HepG2 (cell line): Measurements from ENCODE around the gene TFPI. TPM values are rescaled to one million over a fixed set of nuclear protein-coding genes. Genes with fewer than 3 reads are reported as not detected.

Experiments used
- ATAC-seq: fragments of 200-7000 bp; cut with Tn5 transposase; 3 replicates; pipeline ENCODE4 v1.9.1; 2020; ENCODE audit warnings: mild to moderate bottlenecking, moderate library complexity
- BruUV-seq: library from RNA; stranded (reverse); fragments of 400-500 nt; replicated peaks from 2 replicates; lab custom pipeline; 2021; lab: Mats Ljungman, UMichigan
- CTCF ChIA-PET: fragments of 300-600 bp; formaldehyde crosslinking; extraction: SDS; loops from one replicate; lab custom pipeline; 2021; ENCODE audit warnings: low total read pairs, inconsistent platforms, low intra/inter-chr PET ratio; lab: Yijun Ruan, JAX
- POLR2A ChIA-PET: fragments of 350-600 bp; sonication (Branson Sonifier 250); formaldehyde crosslinking; loops from one replicate; lab custom pipeline; 2020; ENCODE audit warnings: antibody characterized with exemption, inconsistent platforms; lab: Yijun Ruan, JAX
- DNase-seq: peaks from one replicate; pipeline ENCODE4 v3.0.0-alpha.2; 2015; ENCODE audit warnings: low spot score
- FAIRE-seq: peaks from 3 replicates; lab custom pipeline; 2011; peaks lifted over from hg19 to GRCh38; lab: Jason Lieb, UNC
- H2AFZ ChIP-seq: one replicate; pipeline ENCODE4 v1.6.1; 2011; ENCODE audit warnings: low read length, inconsistent platforms
- H3K27ac ChIP-seq: fragments of 300-600 bp; 3 replicates; pipeline ENCODE4 v1.8.0; 2011; ENCODE audit warnings: mixed run types, mild to moderate bottlenecking, mixed read lengths, low read length, inconsistent platforms; ENCODE audit not compliant: insufficient read depth; ENCODE audit errors: extremely low read length
- H3K27me3 ChIP-seq, 2 experiments: fragments of 200-600 bp in 1 of 2; 2 replicates in 1 of 2; 3 replicates in 1 of 2; pipeline versions ENCODE4 v1.6.0 to v1.8.0; 2011; ENCODE audit warnings: low read length in 2 of 2, mild to moderate bottlenecking in 2 of 2, moderate library complexity in 2 of 2, inconsistent platforms in 1 of 2; ENCODE audit not compliant: insufficient read depth in 2 of 2, control insufficient read depth in 1 of 2
- H3K36me3 ChIP-seq, 2 experiments: fragments of 200-600 bp in 1 of 2; replicated peaks in 1 of 2; 2 replicates in 1 of 2; 3 replicates in 1 of 2; pipeline versions ENCODE4 v1.5.1 to v1.8.0; 2011; ENCODE audit warnings: low read length in 2 of 2, inconsistent platforms in 1 of 2; ENCODE audit not compliant: insufficient read depth in 2 of 2, control insufficient read depth in 1 of 2
- H3K4me1 ChIP-seq: 2 replicates; pipeline ENCODE4 v1.5.1; 2012; ENCODE audit warnings: low read length, inconsistent platforms; ENCODE audit not compliant: insufficient read depth
- H3K4me2 ChIP-seq: 2 replicates; pipeline ENCODE4 v1.6.0; 2011; ENCODE audit warnings: low read depth, low read length, inconsistent platforms
- H3K4me3 ChIP-seq, 3 experiments: fragments of 200-600 bp in 1 of 3; sonication (generic), shearing (Covaris generic) in 1 of 3; replicated peaks in 1 of 3; 2 replicates each; pipeline ENCODE4 v1.5.1; 2011 to 2016; ENCODE audit warnings: low read length in 3 of 3, inconsistent platforms in 2 of 3, low read depth in 2 of 3, mild to moderate bottlenecking in 2 of 3, control low read depth in 1 of 3, mixed read lengths in 1 of 3; ENCODE audit not compliant: insufficient read depth in 1 of 3
- H3K79me2 ChIP-seq: one replicate; pipeline ENCODE4 v1.6.1; 2011; ENCODE audit warnings: low read length, inconsistent platforms; ENCODE audit not compliant: insufficient read depth
- H3K9ac ChIP-seq: 2 replicates; pipeline ENCODE4 v1.6.0; 2011; ENCODE audit warnings: mild to moderate bottlenecking, low read depth, low read length, inconsistent platforms; ENCODE audit not compliant: insufficient read depth
- H3K9me3 ChIP-seq: 2 replicates; pipeline ENCODE4 v1.5.1; 2012; ENCODE audit warnings: mild to moderate bottlenecking, low read length
- H4K20me1 ChIP-seq: 2 replicates; pipeline ENCODE4 v1.6.0; 2011; ENCODE audit warnings: inconsistent platforms, mild to moderate bottlenecking, low read length, moderate library complexity; ENCODE audit not compliant: insufficient read depth
- KMT2B ChIP-seq: IDR thresholded peaks from 2 replicates; pipeline ENCODE4 v1.6.1; 2016; ENCODE audit warnings: missing genetic modification reagents, missing compliant biosample characterization
- POLR2A ChIP-seq, 2 experiments: IDR thresholded peaks; 2 replicates each; pipeline ENCODE4 v1.6.1; 2011; ENCODE audit warnings: low read depth in 2 of 2, low read length in 2 of 2, mild to moderate bottlenecking in 1 of 2, moderate library complexity in 1 of 2; ENCODE audit not compliant: insufficient read depth in 1 of 2
- in situ Hi-C: cut with HindIII; loops from 2 replicates; pipeline ENCODE4 v1.10.0; 2017; ENCODE audit warnings: low pct_unique_long_range_greater_than_20kb; ENCODE audit not compliant: extremely low pct_ligation_motif_present
- intact Hi-C: fragments of 100-400 bp; cut with micrococcal nuclease; formaldehyde crosslinking; loops from one replicate; pipeline ENCODE4 v1.10.0; 2022; ENCODE audit not compliant: unreplicated experiment
- polyA plus RNA-seq, 8 experiments: library from polyadenylated mRNA; depleted of rRNA in 3 of 8; stranded (reverse) in 7 of 8; unstranded in 1 of 8; fragments of >200 nt; fragmentation: Illumina TruSeq in 4 of 8; extraction: Trizol in 4 of 8; gene quantifications; 2 replicates each; pipeline versions ENCODE4 v1.2.1 to v1.2.3, GENCODE V29; 2011 to 2016; ENCODE audit warnings: low read depth in 4 of 8, missing spikeins in 1 of 8, mixed read lengths in 1 of 8; ENCODE audit not compliant: insufficient read depth in 1 of 8
- total RNA-seq, 5 experiments: library from RNA; depleted of rRNA; stranded (reverse); fragments of >200 nt; fragmentation: Illumina TruSeq; extraction: Trizol; gene quantifications; 2 replicates each; pipeline ENCODE4 v1.2.3, GENCODE V29; 2016; ENCODE audit warnings: low read depth in 1 of 5
- TF ChIP-seq, protein P1 (sequence below), 2 experiments: IDR thresholded peaks; 2 replicates each; pipeline ENCODE4 v1.6.1; 2011 to 2012; ENCODE audit warnings: low read length in 2 of 2, borderline replicate concordance in 1 of 2, low read depth in 1 of 2, mild to moderate bottlenecking in 1 of 2, moderate library complexity in 1 of 2

Gene TFPI
- total and polyA plus RNA-seq, 2 of the 13 experiments (the other 11 are each of a cell fraction or from before 2014, with no cell fraction given), result 301 to 436 TPM

DNA sequence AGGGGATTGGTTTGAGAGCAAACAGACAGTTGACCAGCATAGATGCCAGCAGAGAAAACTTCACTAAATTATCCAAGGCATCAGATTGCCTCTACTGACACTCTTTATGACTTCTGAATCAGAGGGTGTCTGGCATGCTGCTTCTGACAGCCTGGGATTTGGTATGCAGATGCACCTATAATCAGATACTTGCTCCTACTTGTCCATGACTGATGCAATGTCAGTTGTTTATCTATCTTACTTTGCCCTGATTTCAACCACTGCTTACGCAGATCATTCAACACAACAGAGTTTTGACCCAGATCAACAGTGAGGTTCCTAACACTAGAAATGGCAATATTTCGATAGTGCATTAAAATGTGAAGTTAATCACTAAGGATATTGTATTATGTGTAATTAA, 83.5 kb downstream of the TFPI start (continued):
- TF ChIP-seq, protein P1, sequence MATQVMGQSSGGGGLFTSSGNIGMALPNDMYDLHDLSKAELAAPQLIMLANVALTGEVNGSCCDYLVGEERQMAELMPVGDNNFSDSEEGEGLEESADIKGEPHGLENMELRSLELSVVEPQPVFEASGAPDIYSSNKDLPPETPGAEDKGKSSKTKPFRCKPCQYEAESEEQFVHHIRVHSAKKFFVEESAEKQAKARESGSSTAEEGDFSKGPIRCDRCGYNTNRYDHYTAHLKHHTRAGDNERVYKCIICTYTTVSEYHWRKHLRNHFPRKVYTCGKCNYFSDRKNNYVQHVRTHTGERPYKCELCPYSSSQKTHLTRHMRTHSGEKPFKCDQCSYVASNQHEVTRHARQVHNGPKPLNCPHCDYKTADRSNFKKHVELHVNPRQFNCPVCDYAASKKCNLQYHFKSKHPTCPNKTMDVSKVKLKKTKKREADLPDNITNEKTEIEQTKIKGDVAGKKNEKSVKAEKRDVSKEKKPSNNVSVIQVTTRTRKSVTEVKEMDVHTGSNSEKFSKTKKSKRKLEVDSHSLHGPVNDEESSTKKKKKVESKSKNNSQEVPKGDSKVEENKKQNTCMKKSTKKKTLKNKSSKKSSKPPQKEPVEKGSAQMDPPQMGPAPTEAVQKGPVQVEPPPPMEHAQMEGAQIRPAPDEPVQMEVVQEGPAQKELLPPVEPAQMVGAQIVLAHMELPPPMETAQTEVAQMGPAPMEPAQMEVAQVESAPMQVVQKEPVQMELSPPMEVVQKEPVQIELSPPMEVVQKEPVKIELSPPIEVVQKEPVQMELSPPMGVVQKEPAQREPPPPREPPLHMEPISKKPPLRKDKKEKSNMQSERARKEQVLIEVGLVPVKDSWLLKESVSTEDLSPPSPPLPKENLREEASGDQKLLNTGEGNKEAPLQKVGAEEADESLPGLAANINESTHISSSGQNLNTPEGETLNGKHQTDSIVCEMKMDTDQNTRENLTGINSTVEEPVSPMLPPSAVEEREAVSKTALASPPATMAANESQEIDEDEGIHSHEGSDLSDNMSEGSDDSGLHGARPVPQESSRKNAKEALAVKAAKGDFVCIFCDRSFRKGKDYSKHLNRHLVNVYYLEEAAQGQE (IDR thresholded peaks at IDR 0.05; ENCODE audit: borderline replicate concordance in 1 of 2, low read depth in 1 of 2, low read length in 2 of 2), result no peak
- peak in 1 of 2 experiments; percentile 38; a peak in 2 of 4 replicates for TF ChIP-seq POLR2A (IDR thresholded peaks at IDR 0.05; ENCODE audit: insufficient read depth in 1 of 2, low read depth in 2 of 2, low read length in 2 of 2)

DNA sequence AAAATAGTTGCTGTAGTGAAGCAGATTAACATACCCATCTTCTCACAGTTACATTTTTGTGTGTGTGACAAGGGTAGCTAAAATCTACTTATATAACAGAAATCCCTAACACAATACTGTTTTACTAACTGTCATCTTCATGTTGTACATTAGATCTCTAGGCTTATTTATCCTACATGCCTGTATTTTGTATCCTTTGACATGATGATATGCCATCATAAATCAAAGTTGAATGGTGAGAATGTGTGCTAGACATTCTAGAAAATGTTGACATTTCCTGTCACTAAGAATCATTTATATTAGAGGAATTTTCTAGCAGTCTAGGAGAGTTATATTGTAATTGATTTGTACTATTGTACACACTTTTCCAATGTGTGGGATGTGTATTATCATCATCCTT, 84.7 kb downstream of the TFPI start:
- POLR2A ChIA-PET, result no interaction called here
- Histone ChIP-seq H3K9ac (no peak overlapping the region), H3K27me3 (no peaks in the 10 kb centered on the region), H3K79me2 (no peaks in the 10 kb centered on the region), H3K4me2 (no peak overlapping the region), H3K4me1 (no peaks in the 10 kb centered on the region), H3K27ac (no peak overlapping the region), H3K4me3 (no peak overlapping the region), H3K9me3 (no peaks in the 10 kb centered on the region), H4K20me1 (0 out of 2 replicates have a peak, but pooled peaks cover 6% of the 10 kb centered on the region), H2AFZ (no peak overlapping the region), H3K36me3 (peaks cover 3 to 48% of the 10 kb centered on the region in 2 experiments; a peak in 4 of 5 replicates)
- in situ Hi-C loops (no loop called here), intact Hi-C loops (no loop called here)
- FAIRE-seq (no peak), DNase-seq (no peak), ATAC-seq (no peak)
- TF ChIP-seq KMT2B (CRISPR knock-in tag), result no peak
- CTCF ChIA-PET, result no interaction called here
- BruUV-seq, result no TSS peak
